HCT116 (cell line): ENCODE results near the gene SLC9A9. TPM values are rescaled to one million over a fixed set of nuclear protein-coding genes. Genes with fewer than 3 reads are reported as not detected.

ENCODE experiments used
- ATAC-seq: fragments of 200-7000 bp; cut with Tn5 transposase; 2 replicates; pipeline ENCODE4 v1.9.1; 2020; ENCODE audit warnings: mild to moderate bottlenecking, moderate library complexity
- BruUV-seq: library from RNA; stranded (reverse); fragments of 400-500 nt; replicated peaks from 2 replicates; lab custom pipeline; 2021; lab: Mats Ljungman, UMichigan
- CTCF ChIA-PET: fragments of 300-600 bp; sonication (Branson Sonifier 250); formaldehyde crosslinking; loops from one replicate; lab custom pipeline; 2021; ENCODE audit warnings: antibody characterized with exemption; lab: Charles Lee
- POLR2A ChIA-PET: fragments of 300-600, 350-600 bp; sonication (Branson Sonifier 250); formaldehyde crosslinking; loops from one replicate; lab custom pipeline; 2021; ENCODE audit warnings: antibody characterized with exemption; lab: Charles Lee
- RAD21 ChIA-PET, 2 experiments: fragments of 300-600 bp; sonication (Branson Sonifier 250); formaldehyde crosslinking; loops; one replicate each; lab custom pipeline; 2023; ENCODE audit warnings: low total read pairs in 2 of 2; ENCODE audit not compliant: uncharacterized antibody in 2 of 2, unreplicated experiment in 2 of 2, low non-redundant PET in 1 of 2; lab: Charles Lee
- DNase-seq: peaks from one replicate; pipeline ENCODE4 v3.0.0-alpha.2; 2010; ENCODE audit warnings: low read depth, low spot score
- H2AFZ ChIP-seq: fragments of 200-600 bp; shearing (Covaris generic), sonication (generic); 2 replicates; pipeline ENCODE4 v1.6.1; 2017; ENCODE audit warnings: low read depth, mixed run types, mixed read lengths, antibody characterized with exemption, low read length; ENCODE audit not compliant: poor library complexity, severe bottlenecking
- H3K27ac ChIP-seq: 2 replicates; pipeline ENCODE4 v1.5.1; 2012; ENCODE audit warnings: low read depth, low read length
- H3K27me3 ChIP-seq: fragments of 200-600 bp; sonication (generic); 2 replicates; pipeline ENCODE4 v1.6.1; 2016; ENCODE audit warnings: mixed run types, low read length, mixed read lengths; ENCODE audit not compliant: insufficient read depth
- H3K36me3 ChIP-seq, 2 experiments: fragments of 200-500 bp in 1 of 2; fragments of 200-600 bp in 1 of 2; sonication (Bioruptor generic) in 1 of 2; sonication (generic) in 1 of 2; 2 replicates each; pipeline versions ENCODE4 v1.5.1 to v1.6.1; 2014 to 2016; ENCODE audit warnings: low read length in 2 of 2, inconsistent platforms in 1 of 2, mixed read lengths in 1 of 2, mixed run types in 1 of 2; ENCODE audit not compliant: insufficient read depth in 2 of 2, control insufficient read depth in 1 of 2
- H3K4me1 ChIP-seq, 2 experiments: fragments of 200-600 bp in 1 of 2; sonication (generic) in 1 of 2; 2 replicates each; pipeline versions ENCODE4 v1.5.1 to v1.6.1; 2012 to 2017; ENCODE audit warnings: low read length in 2 of 2, inconsistent platforms in 1 of 2, mild to moderate bottlenecking in 1 of 2, mixed read lengths in 1 of 2, mixed run types in 1 of 2, moderate library complexity in 1 of 2; ENCODE audit not compliant: insufficient read depth in 2 of 2, control insufficient read depth in 1 of 2
- H3K4me2 ChIP-seq: fragments of 200-600 bp; sonication (generic); 2 replicates; pipeline ENCODE4 v1.6.1; 2017; ENCODE audit warnings: mixed run types, low read length, mixed read lengths
- H3K4me3 ChIP-seq, 2 experiments: fragments of 200-600 bp in 1 of 2; sonication (generic) in 1 of 2; replicated peaks in 1 of 2; 2 replicates each; pipeline ENCODE4 v1.5.1; 2011 to 2016; ENCODE audit warnings: low read length in 2 of 2, control low read depth in 1 of 2, low read depth in 1 of 2, mild to moderate bottlenecking in 1 of 2, mixed read lengths in 1 of 2, mixed run types in 1 of 2
- H3K79me2 ChIP-seq: fragments of 200-600 bp; sonication (generic); 2 replicates; pipeline ENCODE4 v1.6.1; 2017; ENCODE audit warnings: mild to moderate bottlenecking, mixed run types, low read length, moderate library complexity, mixed read lengths; ENCODE audit not compliant: insufficient read depth
- H3K9ac ChIP-seq: fragments of 200-600 bp; sonication (generic); 2 replicates; pipeline ENCODE4 v1.6.1; 2016; ENCODE audit warnings: low read length, mixed read lengths
- H3K9me2 ChIP-seq: fragments of 200-600 bp; sonication (generic), shearing (Covaris generic); 2 replicates; pipeline ENCODE4 v1.6.1; 2017; ENCODE audit warnings: mixed run types, mild to moderate bottlenecking, moderate library complexity; ENCODE audit not compliant: insufficient read depth
- H3K9me3 ChIP-seq, 2 experiments: fragments of 200-500 bp in 1 of 2; fragments of 200-600 bp in 1 of 2; sonication (Bioruptor generic) in 1 of 2; sonication (generic) in 1 of 2; 2 replicates each; pipeline ENCODE4 v1.6.1; 2014 to 2017; ENCODE audit warnings: low read length in 2 of 2, mixed read lengths in 2 of 2, inconsistent platforms in 1 of 2, low read depth in 1 of 2, mild to moderate bottlenecking in 1 of 2, mixed run types in 1 of 2, moderate library complexity in 1 of 2; ENCODE audit not compliant: control insufficient read depth in 1 of 2, insufficient read depth in 1 of 2
- H4K20me1 ChIP-seq: fragments of 200-600 bp; sonication (generic), shearing (Covaris generic); 2 replicates; pipeline ENCODE4 v1.6.1; 2017; ENCODE audit warnings: mixed run types, mild to moderate bottlenecking, moderate library complexity; ENCODE audit not compliant: insufficient read depth
- CBX3 ChIP-seq: IDR thresholded peaks from 2 replicates; pipeline ENCODE4 v1.6.1; 2012; ENCODE audit warnings: low read depth
- EGR1 ChIP-seq: IDR thresholded peaks from 2 replicates; pipeline ENCODE4 v1.6.1; 2012; ENCODE audit warnings: low read depth
- ELF1 ChIP-seq: IDR thresholded peaks from 2 replicates; pipeline ENCODE4 v1.6.1; 2012; ENCODE audit warnings: low read depth, borderline replicate concordance
- EZH2 ChIP-seq: fragments of 200-600 bp; sonication (generic); IDR thresholded peaks from 2 replicates; pipeline ENCODE4 v1.6.1; 2017; ENCODE audit warnings: antibody characterized with exemption, mixed run types
- EZH2phosphoT487 ChIP-seq: fragments of 200-600 bp; IDR thresholded peaks from 2 replicates; pipeline ENCODE4 v1.6.1; 2018; ENCODE audit warnings: antibody characterized with exemption, borderline replicate concordance
- FOSL1 ChIP-seq: IDR thresholded peaks from 2 replicates; pipeline ENCODE4 v1.6.1; 2012; ENCODE audit warnings: low read depth
- POLR2A ChIP-seq: IDR thresholded peaks from 2 replicates; pipeline ENCODE4 v1.7.0; 2011; ENCODE audit warnings: borderline replicate concordance; ENCODE audit not compliant: insufficient read depth, insufficient read length; ENCODE audit errors: extremely low read depth
- POLR2AphosphoS5 ChIP-seq: IDR thresholded peaks from 2 replicates; pipeline ENCODE4 v1.6.1; 2011; ENCODE audit warnings: mild to moderate bottlenecking, low read depth, low read length, moderate library complexity
- RAD21 ChIP-seq: IDR thresholded peaks from 2 replicates; pipeline ENCODE4 v1.6.1; 2012; ENCODE audit warnings: low read depth, mild to moderate bottlenecking
- SIN3A ChIP-seq: IDR thresholded peaks from 2 replicates; pipeline ENCODE4 v1.6.1; 2012; ENCODE audit warnings: low read depth
- SP1 ChIP-seq: IDR thresholded peaks from 2 replicates; pipeline ENCODE4 v1.6.1; 2012; ENCODE audit warnings: low read depth
- SRF ChIP-seq: IDR thresholded peaks from 2 replicates; pipeline ENCODE4 v1.6.1; 2012; ENCODE audit warnings: low read depth
- TCF7L2 ChIP-seq: IDR thresholded peaks from 2 replicates; pipeline ENCODE4 v1.7.0; 2011; ENCODE audit warnings: borderline replicate concordance, inconsistent platforms; ENCODE audit not compliant: insufficient read depth, insufficient read length; ENCODE audit errors: extremely low read depth
- YY1 ChIP-seq: IDR thresholded peaks from 2 replicates; pipeline ENCODE4 v1.6.1; 2011; ENCODE audit warnings: low read length, low read depth, moderate library complexity, mild to moderate bottlenecking; ENCODE audit not compliant: insufficient replicate concordance; ENCODE audit errors: extremely low read depth
- ZFX ChIP-seq: fragments of 450-650 bp; IDR thresholded peaks from 2 replicates; pipeline ENCODE4 v1.6.1; 2017
- intact Hi-C: fragments of 100-400 bp; cut with micrococcal nuclease; formaldehyde crosslinking; loops from 2 replicates; pipeline ENCODE4 v1.10.0; 2022
- total RNA-seq: library from RNA; stranded (reverse); gene quantifications from one replicate; pipeline ENCODE4 v1.2.1, GENCODE V29; 2021; ENCODE audit not compliant: unreplicated experiment
- TF ChIP-seq, protein P1 (sequence below): IDR thresholded peaks from 2 replicates; pipeline ENCODE4 v1.6.1; 2012
- TF ChIP-seq, protein P2 (sequence below): IDR thresholded peaks from 2 replicates; pipeline ENCODE4 v1.6.1; 2011; ENCODE audit warnings: mild to moderate bottlenecking, low read length, moderate library complexity; ENCODE audit not compliant: insufficient replicate concordance; ENCODE audit errors: extremely low read depth
- TF ChIP-seq, protein P3 (sequence below): IDR thresholded peaks from 2 replicates; pipeline ENCODE4 v1.6.1; 2012
- TF ChIP-seq, protein P4 (sequence below), 3 experiments: fragments of 200-600 bp in 1 of 3; sonication (generic) in 1 of 3; IDR thresholded peaks in 2 of 3; conservative IDR thresholded peaks in 1 of 3; 2 replicates each; pipeline ENCODE4 v1.5.1; 2012 to 2017; ENCODE audit warnings: low read depth in 2 of 3, low read length in 2 of 3, antibody characterized with exemption in 1 of 3, borderline replicate concordance in 1 of 3, control low read depth in 1 of 3, mild to moderate bottlenecking in 1 of 3, mixed read lengths in 1 of 3, mixed run types in 1 of 3, moderate library complexity in 1 of 3; ENCODE audit not compliant: insufficient read depth in 1 of 3

SLC9A9 gene
- total RNA-seq, 1 experiment from 2014 or later: 0.20 TPM

DNA sequence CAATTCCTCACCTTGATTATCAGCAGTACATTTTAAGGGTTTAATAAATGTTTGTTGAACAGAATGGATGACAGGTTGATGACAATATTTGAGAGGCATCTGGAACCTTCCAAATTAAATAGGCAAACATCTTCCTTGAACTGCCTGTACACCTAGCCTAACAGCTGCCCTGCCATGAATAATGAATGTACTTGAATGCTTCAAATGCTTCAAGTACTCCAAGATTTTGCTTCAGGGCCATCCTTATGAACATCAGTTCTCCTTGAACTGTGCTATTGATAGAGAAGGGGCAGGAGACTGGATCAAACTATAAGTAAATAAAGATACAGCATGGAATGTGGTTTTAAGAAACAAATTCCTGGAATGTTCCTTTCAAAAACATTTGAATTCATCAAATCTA, 591.9 kb downstream of the SLC9A9 start:
- Histone ChIP-seq H3K4me3 (no peak overlapping the region), H3K4me2 (no peak overlapping the region)
- POLR2A ChIA-PET: no interaction called here
- intact Hi-C loops: no loop called here
- TF ChIP-seq RAD21: no peak
- TF ChIP-seq EGR1: no peak
- no peak for TF ChIP-seq POLR2A
- TF ChIP-seq POLR2AphosphoS5: no peak
- TF ChIP-seq CBX3: no peak
- no peak for TF ChIP-seq SP1
- no peak for TF ChIP-seq SRF
- TF ChIP-seq EZH2: no peak
- TF ChIP-seq, protein P1, sequence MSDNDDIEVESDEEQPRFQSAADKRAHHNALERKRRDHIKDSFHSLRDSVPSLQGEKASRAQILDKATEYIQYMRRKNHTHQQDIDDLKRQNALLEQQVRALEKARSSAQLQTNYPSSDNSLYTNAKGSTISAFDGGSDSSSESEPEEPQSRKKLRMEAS: no peak
- no peak for TF ChIP-seq FOSL1
- no peak for TF ChIP-seq EZH2phosphoT487
- no peak for TF ChIP-seq YY1
- TF ChIP-seq TCF7L2: no peak
- TF ChIP-seq, protein P2, sequence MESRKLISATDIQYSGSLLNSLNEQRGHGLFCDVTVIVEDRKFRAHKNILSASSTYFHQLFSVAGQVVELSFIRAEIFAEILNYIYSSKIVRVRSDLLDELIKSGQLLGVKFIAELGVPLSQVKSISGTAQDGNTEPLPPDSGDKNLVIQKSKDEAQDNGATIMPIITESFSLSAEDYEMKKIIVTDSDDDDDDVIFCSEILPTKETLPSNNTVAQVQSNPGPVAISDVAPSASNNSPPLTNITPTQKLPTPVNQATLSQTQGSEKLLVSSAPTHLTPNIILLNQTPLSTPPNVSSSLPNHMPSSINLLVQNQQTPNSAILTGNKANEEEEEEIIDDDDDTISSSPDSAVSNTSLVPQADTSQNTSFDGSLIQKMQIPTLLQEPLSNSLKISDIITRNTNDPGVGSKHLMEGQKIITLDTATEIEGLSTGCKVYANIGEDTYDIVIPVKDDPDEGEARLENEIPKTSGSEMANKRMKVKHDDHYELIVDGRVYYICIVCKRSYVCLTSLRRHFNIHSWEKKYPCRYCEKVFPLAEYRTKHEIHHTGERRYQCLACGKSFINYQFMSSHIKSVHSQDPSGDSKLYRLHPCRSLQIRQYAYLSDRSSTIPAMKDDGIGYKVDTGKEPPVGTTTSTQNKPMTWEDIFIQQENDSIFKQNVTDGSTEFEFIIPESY: no peak
- TF ChIP-seq, protein P3, sequence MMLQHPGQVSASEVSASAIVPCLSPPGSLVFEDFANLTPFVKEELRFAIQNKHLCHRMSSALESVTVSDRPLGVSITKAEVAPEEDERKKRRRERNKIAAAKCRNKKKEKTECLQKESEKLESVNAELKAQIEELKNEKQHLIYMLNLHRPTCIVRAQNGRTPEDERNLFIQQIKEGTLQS: no peak
- TF ChIP-seq, protein P4, sequence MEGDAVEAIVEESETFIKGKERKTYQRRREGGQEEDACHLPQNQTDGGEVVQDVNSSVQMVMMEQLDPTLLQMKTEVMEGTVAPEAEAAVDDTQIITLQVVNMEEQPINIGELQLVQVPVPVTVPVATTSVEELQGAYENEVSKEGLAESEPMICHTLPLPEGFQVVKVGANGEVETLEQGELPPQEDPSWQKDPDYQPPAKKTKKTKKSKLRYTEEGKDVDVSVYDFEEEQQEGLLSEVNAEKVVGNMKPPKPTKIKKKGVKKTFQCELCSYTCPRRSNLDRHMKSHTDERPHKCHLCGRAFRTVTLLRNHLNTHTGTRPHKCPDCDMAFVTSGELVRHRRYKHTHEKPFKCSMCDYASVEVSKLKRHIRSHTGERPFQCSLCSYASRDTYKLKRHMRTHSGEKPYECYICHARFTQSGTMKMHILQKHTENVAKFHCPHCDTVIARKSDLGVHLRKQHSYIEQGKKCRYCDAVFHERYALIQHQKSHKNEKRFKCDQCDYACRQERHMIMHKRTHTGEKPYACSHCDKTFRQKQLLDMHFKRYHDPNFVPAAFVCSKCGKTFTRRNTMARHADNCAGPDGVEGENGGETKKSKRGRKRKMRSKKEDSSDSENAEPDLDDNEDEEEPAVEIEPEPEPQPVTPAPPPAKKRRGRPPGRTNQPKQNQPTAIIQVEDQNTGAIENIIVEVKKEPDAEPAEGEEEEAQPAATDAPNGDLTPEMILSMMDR (IDR thresholded peaks at IDR 0.05 in 2 of 3, conservative IDR thresholded peaks at IDR 0.05 in 1 of 3; ENCODE audit: borderline replicate concordance in 1 of 3, insufficient read depth in 1 of 3, low read depth in 2 of 3, low read length in 2 of 3): no peak
- TF ChIP-seq ELF1: no peak
- TF ChIP-seq ZFX: no peak
- TF ChIP-seq SIN3A: no peak
- TF ChIP-seq, all 23 proteins: peak for 0
- Histone ChIP-seq H3K4me1 (no peaks in the 10 kb centered on the region), H2AFZ (no peak overlapping the region), H3K36me3 (no peaks in the 10 kb centered on the region), H4K20me1 (no peaks in the 10 kb centered on the region), H3K79me2 (no peaks in the 10 kb centered on the region), H3K27me3 (no peaks in the 10 kb centered on the region), H3K9ac (no peak overlapping the region), H3K27ac (no peak overlapping the region), H3K9me3 (no peaks in the 10 kb centered on the region), H3K9me2 (no peaks in the 10 kb centered on the region)
- DNase-seq (no peak), ATAC-seq (no peak)
- CTCF ChIA-PET: no interaction called here
- BruUV-seq: no TSS peak
- RAD21 ChIA-PET: no interaction called here
